ENCODE data around the gene OR1E1.

DNA sequence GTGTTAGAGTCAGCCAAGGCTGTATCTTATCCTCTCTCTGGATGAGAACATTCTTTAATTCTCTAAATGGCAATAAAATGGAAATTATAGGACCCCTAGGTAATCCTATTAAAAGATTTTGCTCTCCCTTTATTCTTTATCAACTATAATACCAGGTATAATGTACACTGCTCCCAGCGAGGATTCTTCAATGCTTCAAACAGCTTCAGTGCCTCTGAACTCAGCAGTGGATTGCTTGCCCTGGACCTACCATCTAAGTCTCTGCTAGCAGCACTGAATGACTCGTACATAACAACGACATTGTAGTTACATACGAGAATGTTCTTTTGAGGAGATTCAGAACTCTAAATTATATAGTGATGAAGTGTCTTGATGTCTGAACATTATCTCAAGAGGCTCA lies 8.4 kb downstream of the OR1E1 start:
- TF ChIP-seq POLR2AphosphoS5 (IDR thresholded peaks at IDR 0.05) = no peak
- TF ChIP-seq POLR2A (IDR thresholded peaks at IDR 0.05) = no peak
- no peak for TF ChIP-seq CTCF (IDR thresholded peaks at IDR 0.05)

Measured in breast epithelium (tissue), 3 donors.